K562 (cell line): ENCODE measurements around the gene CERS3. TPM values are rescaled to one million over a fixed set of nuclear protein-coding genes. Genes with fewer than 3 reads are reported as not detected.

Experiments
- ATAC-seq: fragments of 200-7000 bp; cut with Tn5 transposase; 3 replicates; pipeline ENCODE4 v1.9.1; 2020; ENCODE audit warnings: moderate library complexity
- BruUV-seq: library from RNA; stranded (reverse); fragments of 400-500 nt; replicated peaks from 2 replicates; lab custom pipeline; 2021; lab: Mats Ljungman, UMichigan
- CTCF ChIA-PET: fragments of 300-600 bp; formaldehyde crosslinking; extraction: SDS; loops from one replicate; lab custom pipeline; 2021; ENCODE audit warnings: low intra/inter-chr PET ratio; lab: Yijun Ruan, JAX
- POLR2A ChIA-PET: fragments of 300-600, 350-650 bp; sonication (Branson Sonifier 250); formaldehyde crosslinking; extraction: SDS; loops from one replicate; lab custom pipeline; 2021; ENCODE audit warnings: antibody characterized with exemption, inconsistent platforms; lab: Yijun Ruan, JAX
- DNase-seq, 4 experiments: peaks; one replicate each; pipeline versions ENCODE4 v3.0.0 to v3.0.0-alpha.2; 2011 to 2018; ENCODE audit warnings: low spot score in 3 of 4, mixed read lengths in 3 of 4; ENCODE audit errors: extremely low read depth in 1 of 4
- FAIRE-seq: peaks from 2 replicates; lab custom pipeline; 2011; peaks lifted over from hg19 to GRCh38; lab: Jason Lieb, UNC
- H2AFZ ChIP-seq: 2 replicates; pipeline ENCODE4 v1.6.0; 2011; ENCODE audit warnings: low read depth, low read length, control low read depth, inconsistent platforms
- H3K27ac ChIP-seq: fragments of 200-600 bp; 3 replicates; pipeline ENCODE4 v1.8.0; 2011; ENCODE audit warnings: low read depth, mild to moderate bottlenecking, control low read depth, inconsistent platforms, low read length, moderate library complexity, mixed read lengths; ENCODE audit errors: extremely low read depth
- H3K27me3 ChIP-seq, 2 experiments: fragments of 300-600 bp in 1 of 2; 2 replicates in 1 of 2; 3 replicates in 1 of 2; pipeline versions ENCODE4 v1.6.0 to v1.8.0; 2011; ENCODE audit warnings: inconsistent platforms in 2 of 2, low read length in 2 of 2, mild to moderate bottlenecking in 1 of 2, mixed read lengths in 1 of 2, moderate library complexity in 1 of 2; ENCODE audit not compliant: control insufficient read depth in 2 of 2, insufficient read depth in 2 of 2
- H3K36me3 ChIP-seq: fragments of 300-600 bp; 3 replicates; pipeline ENCODE4 v1.8.0; 2011; ENCODE audit warnings: mild to moderate bottlenecking, low read length, inconsistent platforms; ENCODE audit not compliant: control insufficient read depth, insufficient read depth
- H3K4me1 ChIP-seq, 2 experiments: fragments of 200-600 bp in 1 of 2; replicated peaks in 1 of 2; 2 replicates in 1 of 2; 3 replicates in 1 of 2; pipeline versions ENCODE4 v1.5.1 to v1.8.0; 2011; ENCODE audit warnings: inconsistent platforms in 2 of 2, low read length in 2 of 2, mild to moderate bottlenecking in 1 of 2, mixed read lengths in 1 of 2, moderate library complexity in 1 of 2; ENCODE audit not compliant: control insufficient read depth in 2 of 2, insufficient read depth in 2 of 2
- H3K4me2 ChIP-seq: 2 replicates; pipeline ENCODE4 v1.6.1; 2011; ENCODE audit warnings: low read length, control low read depth, inconsistent platforms, mixed read lengths; ENCODE audit not compliant: insufficient read depth
- H3K4me3 ChIP-seq: fragments of 200-600 bp; sonication (generic), shearing (Covaris generic); 2 replicates; pipeline ENCODE4 v1.5.1; 2016; ENCODE audit warnings: control low read depth, inconsistent platforms
- H3K79me2 ChIP-seq: fragments of 200-600 bp; 3 replicates; pipeline ENCODE4 v1.8.0; 2011; ENCODE audit warnings: low read length, inconsistent platforms; ENCODE audit not compliant: control insufficient read depth, insufficient read depth
- H3K9ac ChIP-seq, 2 experiments: 2 replicates each; pipeline versions ENCODE4 v1.6.0 to v1.6.1; 2011; ENCODE audit warnings: low read depth in 2 of 2, low read length in 2 of 2, control low read depth in 1 of 2, inconsistent platforms in 1 of 2, mild to moderate bottlenecking in 1 of 2, mixed read lengths in 1 of 2; ENCODE audit not compliant: insufficient read depth in 1 of 2
- H3K9me1 ChIP-seq: one replicate; pipeline ENCODE4 v1.6.0; 2011; ENCODE audit warnings: inconsistent platforms, mild to moderate bottlenecking, low read length, moderate library complexity; ENCODE audit not compliant: control insufficient read depth, insufficient read depth
- H3K9me3 ChIP-seq: replicated peaks from 2 replicates; pipeline ENCODE4 v1.5.1; 2011; ENCODE audit warnings: low read depth, low read length, inconsistent platforms; ENCODE audit not compliant: control insufficient read depth, insufficient read depth
- H4K20me1 ChIP-seq: replicated peaks from 2 replicates; pipeline ENCODE4 v1.6.1; 2011; ENCODE audit warnings: low read length, inconsistent platforms, mixed read lengths; ENCODE audit not compliant: control insufficient read depth, insufficient read depth
- GABPB1 ChIP-seq: sonication (generic); formaldehyde crosslinking; IDR thresholded peaks from 2 replicates; pipeline ENCODE4 v1.8.0; 2022; ENCODE audit warnings: mild to moderate bottlenecking, missing genetic modification reagents
- MAFG ChIP-seq: fragments of 450-650 bp; conservative IDR thresholded peaks from 2 replicates; pipeline ENCODE4 v1.6.1; 2016; ENCODE audit warnings: missing genetic modification characterization, missing compliant biosample characterization
- MEIS2 ChIP-seq: fragments of 450-650 bp; IDR thresholded peaks from 2 replicates; pipeline ENCODE4 v1.6.1; 2014; ENCODE audit warnings: mild to moderate bottlenecking; ENCODE audit not compliant: partially characterized antibody
- ZFP30 ChIP-seq: fragments of 250-450 bp; sonication (Bioruptor Pico); IDR thresholded peaks from 2 replicates; pipeline ENCODE4 v1.8.0; 2022; ENCODE audit warnings: moderate library complexity, mild to moderate bottlenecking, inconsistent platforms, borderline replicate concordance
- ZNF217 ChIP-seq: sonication (generic); formaldehyde crosslinking; IDR thresholded peaks from 2 replicates; pipeline ENCODE4 v1.8.0; 2022; ENCODE audit warnings: mild to moderate bottlenecking, missing genetic modification reagents
- WGBS: fragments of 100-300 bp; shearing (Covaris generic); methylation state at CpG from one replicate; pipeline ENCODE4 v1.1.6; 2016; ENCODE audit warnings: low coverage, mixed read lengths; ENCODE audit not compliant: insufficient coverage; ENCODE audit errors: missing lambda C conversion rate; 5-methylcytosine and 5-hydroxymethylcytosine counted together
- in situ Hi-C: fragments of 300-500 bp; cut with MboI; formaldehyde crosslinking; loops from 4 replicates; pipeline ENCODE4 v1.15.0; 2018; ENCODE audit warnings: inconsistent platforms, mixed read lengths
- intact Hi-C: fragments of 100-400 bp; cut with micrococcal nuclease; formaldehyde crosslinking; loops from 2 replicates; pipeline ENCODE4 v1.14.2; 2022
- polyA plus RNA-seq, 8 experiments: library from polyadenylated mRNA; depleted of rRNA in 4 of 8; stranded (reverse) in 5 of 8; unstranded in 3 of 8; fragments of >200 nt; fragmentation: Nextera tagmentation in 2 of 8; fragmentation: Illumina TruSeq in 1 of 8; extraction: Ambion mirVana in 2 of 8; extraction: Trizol in 1 of 8; gene quantifications; 2 replicates each; pipeline versions ENCODE4 v1.2.1 to v1.2.3, GENCODE V29; 2011 to 2014; ENCODE audit warnings: inconsistent platforms in 1 of 8, missing spikeins in 1 of 8
- total RNA-seq, 7 experiments: library from RNA; depleted of rRNA in 6 of 7; stranded (reverse); fragments of >200 nt in 6 of 7; fragmentation: Illumina TruSeq in 2 of 7; extraction: Trizol in 2 of 7; gene quantifications; 2 replicates each; pipeline versions ENCODE4 v1.2.1 to v1.2.3, GENCODE V29; 2011 to 2021; ENCODE audit warnings: low replicate concordance in 1 of 7
- TF ChIP-seq, protein P1 (sequence below): fragments of 450-650 bp; IDR thresholded peaks from 2 replicates; pipeline ENCODE4 v1.6.1; 2016; ENCODE audit warnings: mild to moderate bottlenecking, moderate library complexity

CERS3 gene
- total and polyA plus RNA-seq, 9 of the 15 experiments (the other 6 are each of a cell fraction or from before 2014, with no cell fraction given): not detected

DNA sequence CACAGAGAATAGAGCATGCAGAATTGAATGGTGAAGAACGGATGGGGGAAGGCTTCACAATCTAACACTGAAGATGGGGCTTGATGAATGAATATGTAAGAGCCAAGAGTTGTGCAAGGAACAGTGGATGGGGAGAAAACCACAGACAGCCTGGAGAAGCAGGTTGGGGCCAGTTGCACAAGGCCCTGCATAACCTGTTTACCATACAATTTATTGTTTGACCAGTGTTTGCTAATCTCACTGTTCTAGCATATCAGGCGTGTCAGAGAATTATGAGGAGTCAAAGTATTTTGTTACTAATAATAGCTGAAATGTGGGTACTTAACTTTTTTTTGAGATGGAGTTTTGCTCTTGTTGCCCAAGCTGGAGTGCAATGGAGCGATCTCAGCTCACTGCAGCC, 36.8 kb upstream of the CERS3 start:
- BruUV-seq: no TSS peak
- H2AFZ ChIP-seq: no peak overlapping the region
- CTCF ChIA-PET: no interaction called here
- TF ChIP-seq, protein P1, sequence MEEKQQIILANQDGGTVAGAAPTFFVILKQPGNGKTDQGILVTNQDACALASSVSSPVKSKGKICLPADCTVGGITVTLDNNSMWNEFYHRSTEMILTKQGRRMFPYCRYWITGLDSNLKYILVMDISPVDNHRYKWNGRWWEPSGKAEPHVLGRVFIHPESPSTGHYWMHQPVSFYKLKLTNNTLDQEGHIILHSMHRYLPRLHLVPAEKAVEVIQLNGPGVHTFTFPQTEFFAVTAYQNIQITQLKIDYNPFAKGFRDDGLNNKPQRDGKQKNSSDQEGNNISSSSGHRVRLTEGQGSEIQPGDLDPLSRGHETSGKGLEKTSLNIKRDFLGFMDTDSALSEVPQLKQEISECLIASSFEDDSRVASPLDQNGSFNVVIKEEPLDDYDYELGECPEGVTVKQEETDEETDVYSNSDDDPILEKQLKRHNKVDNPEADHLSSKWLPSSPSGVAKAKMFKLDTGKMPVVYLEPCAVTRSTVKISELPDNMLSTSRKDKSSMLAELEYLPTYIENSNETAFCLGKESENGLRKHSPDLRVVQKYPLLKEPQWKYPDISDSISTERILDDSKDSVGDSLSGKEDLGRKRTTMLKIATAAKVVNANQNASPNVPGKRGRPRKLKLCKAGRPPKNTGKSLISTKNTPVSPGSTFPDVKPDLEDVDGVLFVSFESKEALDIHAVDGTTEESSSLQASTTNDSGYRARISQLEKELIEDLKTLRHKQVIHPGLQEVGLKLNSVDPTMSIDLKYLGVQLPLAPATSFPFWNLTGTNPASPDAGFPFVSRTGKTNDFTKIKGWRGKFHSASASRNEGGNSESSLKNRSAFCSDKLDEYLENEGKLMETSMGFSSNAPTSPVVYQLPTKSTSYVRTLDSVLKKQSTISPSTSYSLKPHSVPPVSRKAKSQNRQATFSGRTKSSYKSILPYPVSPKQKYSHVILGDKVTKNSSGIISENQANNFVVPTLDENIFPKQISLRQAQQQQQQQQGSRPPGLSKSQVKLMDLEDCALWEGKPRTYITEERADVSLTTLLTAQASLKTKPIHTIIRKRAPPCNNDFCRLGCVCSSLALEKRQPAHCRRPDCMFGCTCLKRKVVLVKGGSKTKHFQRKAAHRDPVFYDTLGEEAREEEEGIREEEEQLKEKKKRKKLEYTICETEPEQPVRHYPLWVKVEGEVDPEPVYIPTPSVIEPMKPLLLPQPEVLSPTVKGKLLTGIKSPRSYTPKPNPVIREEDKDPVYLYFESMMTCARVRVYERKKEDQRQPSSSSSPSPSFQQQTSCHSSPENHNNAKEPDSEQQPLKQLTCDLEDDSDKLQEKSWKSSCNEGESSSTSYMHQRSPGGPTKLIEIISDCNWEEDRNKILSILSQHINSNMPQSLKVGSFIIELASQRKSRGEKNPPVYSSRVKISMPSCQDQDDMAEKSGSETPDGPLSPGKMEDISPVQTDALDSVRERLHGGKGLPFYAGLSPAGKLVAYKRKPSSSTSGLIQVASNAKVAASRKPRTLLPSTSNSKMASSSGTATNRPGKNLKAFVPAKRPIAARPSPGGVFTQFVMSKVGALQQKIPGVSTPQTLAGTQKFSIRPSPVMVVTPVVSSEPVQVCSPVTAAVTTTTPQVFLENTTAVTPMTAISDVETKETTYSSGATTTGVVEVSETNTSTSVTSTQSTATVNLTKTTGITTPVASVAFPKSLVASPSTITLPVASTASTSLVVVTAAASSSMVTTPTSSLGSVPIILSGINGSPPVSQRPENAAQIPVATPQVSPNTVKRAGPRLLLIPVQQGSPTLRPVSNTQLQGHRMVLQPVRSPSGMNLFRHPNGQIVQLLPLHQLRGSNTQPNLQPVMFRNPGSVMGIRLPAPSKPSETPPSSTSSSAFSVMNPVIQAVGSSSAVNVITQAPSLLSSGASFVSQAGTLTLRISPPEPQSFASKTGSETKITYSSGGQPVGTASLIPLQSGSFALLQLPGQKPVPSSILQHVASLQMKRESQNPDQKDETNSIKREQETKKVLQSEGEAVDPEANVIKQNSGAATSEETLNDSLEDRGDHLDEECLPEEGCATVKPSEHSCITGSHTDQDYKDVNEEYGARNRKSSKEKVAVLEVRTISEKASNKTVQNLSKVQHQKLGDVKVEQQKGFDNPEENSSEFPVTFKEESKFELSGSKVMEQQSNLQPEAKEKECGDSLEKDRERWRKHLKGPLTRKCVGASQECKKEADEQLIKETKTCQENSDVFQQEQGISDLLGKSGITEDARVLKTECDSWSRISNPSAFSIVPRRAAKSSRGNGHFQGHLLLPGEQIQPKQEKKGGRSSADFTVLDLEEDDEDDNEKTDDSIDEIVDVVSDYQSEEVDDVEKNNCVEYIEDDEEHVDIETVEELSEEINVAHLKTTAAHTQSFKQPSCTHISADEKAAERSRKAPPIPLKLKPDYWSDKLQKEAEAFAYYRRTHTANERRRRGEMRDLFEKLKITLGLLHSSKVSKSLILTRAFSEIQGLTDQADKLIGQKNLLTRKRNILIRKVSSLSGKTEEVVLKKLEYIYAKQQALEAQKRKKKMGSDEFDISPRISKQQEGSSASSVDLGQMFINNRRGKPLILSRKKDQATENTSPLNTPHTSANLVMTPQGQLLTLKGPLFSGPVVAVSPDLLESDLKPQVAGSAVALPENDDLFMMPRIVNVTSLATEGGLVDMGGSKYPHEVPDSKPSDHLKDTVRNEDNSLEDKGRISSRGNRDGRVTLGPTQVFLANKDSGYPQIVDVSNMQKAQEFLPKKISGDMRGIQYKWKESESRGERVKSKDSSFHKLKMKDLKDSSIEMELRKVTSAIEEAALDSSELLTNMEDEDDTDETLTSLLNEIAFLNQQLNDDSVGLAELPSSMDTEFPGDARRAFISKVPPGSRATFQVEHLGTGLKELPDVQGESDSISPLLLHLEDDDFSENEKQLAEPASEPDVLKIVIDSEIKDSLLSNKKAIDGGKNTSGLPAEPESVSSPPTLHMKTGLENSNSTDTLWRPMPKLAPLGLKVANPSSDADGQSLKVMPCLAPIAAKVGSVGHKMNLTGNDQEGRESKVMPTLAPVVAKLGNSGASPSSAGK: no peak
- TF ChIP-seq ZFP30 (CRISPR knock-in tag) (no peak), MEIS2 (no peak), ZNF217 (CRISPR knock-in tag) (no peak), GABPB1 (CRISPR knock-in tag) (no peak), MAFG (tag) (no peak)
- TF ChIP-seq, all 486 proteins: peak for 0
- intact Hi-C loops: no loop called here
- Histone ChIP-seq H3K36me3 (peaks cover 40% of the 10 kb centered on the region; the same call in 2 of the 3 replicates), H3K79me2 (no peaks in the 10 kb centered on the region), H3K27me3 (no peaks in the 10 kb centered on the region), H3K4me2 (no peak overlapping the region), H3K27ac (no peak overlapping the region), H4K20me1 (no peaks in the 10 kb centered on the region; the same call in 1 of the 2 replicates), H3K4me3 (no peak overlapping the region), H3K9ac (no peak overlapping the region), H3K9me1 (no peaks in the 10 kb centered on the region), H3K9me3 (no peaks in the 10 kb centered on the region), H3K4me1 (no peaks in the 10 kb centered on the region)
- DNase-seq (no peak), FAIRE-seq (no peak), ATAC-seq (no peak)
- in situ Hi-C loops: no loop called here
- WGBS: 93% methylated on average over 3 of the region's 3 CpGs
- POLR2A ChIA-PET: no interaction called here
